ENCODE data around the gene EPHA1. TPM values are rescaled to one million over a fixed set of nuclear protein-coding genes. Genes with fewer than 3 reads are reported as not detected.

EPHA1 gene
- polyA plus RNA-seq, 12 donors = 1.5 to 15.4 (median 3.8) TPM; not detected in 2

DNA sequence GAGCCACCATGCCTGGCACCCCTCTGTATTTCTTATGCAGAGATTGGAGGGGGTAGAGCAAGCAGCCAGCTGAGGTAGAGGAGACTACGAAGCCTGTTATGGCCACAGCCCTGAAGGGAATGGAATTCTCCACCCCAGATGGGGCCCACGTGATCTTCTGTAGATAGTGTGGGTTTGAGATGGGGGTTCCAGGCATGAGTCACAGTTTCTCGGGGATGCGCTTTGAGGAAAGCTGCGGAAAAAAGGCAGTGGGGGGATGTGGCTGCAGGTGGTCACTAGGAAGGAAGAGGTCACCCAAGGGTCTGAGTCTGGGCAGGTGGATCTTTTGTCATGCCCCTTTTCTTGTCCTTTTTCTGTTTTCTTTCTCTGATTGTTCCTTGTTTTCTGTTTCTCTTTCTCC, 57.6 kb downstream of the EPHA1 start:
- no peak for DNase-seq

DNA sequence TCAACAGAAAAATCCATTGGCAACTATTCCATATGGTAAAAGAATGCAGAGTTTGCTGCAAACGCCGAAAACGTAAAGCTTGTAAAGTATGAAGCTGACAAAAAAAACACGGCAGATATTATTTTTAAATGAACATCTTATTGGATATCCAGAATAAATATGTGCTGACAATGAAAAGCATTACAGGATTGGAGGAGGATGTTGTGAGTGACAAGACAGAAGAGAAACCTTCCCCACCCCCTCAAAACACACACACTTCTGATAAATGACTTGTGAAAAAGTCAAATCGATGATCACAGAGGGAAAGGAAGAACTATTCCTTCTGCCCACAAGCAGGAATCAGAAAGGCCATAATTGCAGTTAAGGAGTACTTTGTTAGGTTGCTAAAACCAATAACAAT, 60.7 kb downstream of the EPHA1 start:
- no peak for DNase-seq

DNA sequence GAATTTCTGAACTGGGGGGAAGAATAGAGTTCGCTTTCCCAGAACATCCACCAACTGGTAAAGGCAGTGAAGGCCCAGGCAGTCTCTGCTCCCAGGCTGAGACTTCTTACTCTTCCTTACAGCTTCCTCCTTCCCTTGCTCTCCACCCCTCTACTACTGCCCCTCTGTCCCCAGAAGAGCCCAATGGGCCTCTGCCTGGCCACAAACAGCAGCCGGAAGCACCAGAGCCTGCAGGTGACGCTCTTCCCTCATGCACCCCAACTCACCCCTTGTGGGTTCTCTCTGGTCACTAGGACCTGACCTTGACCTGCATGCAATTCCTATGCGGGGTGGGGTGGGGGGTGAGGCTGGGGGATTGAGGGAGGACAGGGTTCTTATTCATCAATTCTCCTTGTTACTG, 62.6 kb downstream of the EPHA1 start:
- DNase-seq = no peak

DNA sequence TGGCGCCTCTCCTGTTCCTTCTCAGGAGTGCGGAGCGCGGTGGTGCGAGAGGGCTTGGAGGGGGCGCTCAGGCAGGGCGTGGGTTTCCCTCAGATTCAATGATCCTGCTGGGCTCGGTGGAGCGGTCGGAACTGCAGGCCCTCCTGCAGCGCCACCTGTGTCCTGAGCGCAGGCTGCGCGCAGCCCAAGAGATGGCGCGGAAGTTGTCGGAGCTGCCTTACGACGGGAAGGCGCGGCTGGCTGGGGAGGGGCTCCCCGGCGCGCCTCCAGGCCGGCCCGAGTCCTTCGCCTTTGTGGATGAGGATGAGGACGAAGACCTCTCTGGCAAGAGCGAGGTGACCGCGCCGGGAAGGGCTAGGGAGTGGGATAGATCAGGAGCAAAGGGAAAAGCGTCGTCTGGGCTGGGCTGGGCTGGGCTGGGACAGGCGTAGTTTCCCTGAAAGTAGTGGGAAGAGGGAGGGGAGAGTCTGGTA, 63.2 kb downstream of the EPHA1 start:
- DNase-seq = no peak

DNA sequence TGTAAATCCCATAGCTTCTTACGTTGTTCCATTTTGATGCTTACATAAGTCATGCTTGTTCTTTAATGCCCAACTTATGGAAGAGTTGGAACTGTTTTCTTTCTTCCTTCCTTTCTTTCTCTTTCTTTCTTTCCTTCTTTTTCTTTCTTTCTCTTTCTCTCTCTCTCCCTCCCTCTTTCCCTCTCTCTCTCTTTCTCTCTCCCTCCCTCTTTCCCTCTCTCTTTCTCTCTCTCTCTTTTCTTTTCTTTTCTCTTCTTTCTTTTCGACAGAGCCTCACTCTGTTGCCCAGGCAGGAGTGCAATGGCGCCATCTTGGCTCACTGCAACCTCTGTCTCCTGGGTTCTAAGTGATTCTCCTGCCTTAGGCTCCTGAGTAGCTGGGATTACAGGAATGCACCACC, 65.1 kb downstream of the EPHA1 start:
- no peak for DNase-seq

DNA sequence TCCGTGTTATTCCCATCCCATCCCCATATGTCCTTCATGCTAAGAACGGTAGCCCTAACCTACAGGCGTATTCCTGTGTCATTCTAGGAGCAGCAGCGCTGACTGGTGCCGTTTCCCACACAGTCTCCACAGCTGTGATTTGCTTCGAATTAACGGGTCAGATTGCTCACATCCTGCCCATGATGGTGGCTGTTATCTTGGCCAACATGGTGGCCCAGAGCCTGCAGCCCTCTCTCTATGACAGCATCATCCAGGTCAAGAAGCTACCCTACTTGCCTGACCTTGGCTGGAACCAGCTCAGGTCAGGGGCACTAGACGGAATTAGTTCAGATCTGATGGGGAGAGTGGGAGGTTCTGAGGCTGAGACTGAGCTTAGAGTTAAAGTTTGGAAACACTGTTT, 66.8 kb downstream of the EPHA1 start:
- DNase-seq = no peak

Other genes starting within 250 kb of the EPHA1 start
- gene TAS2R39, start 225.4 kb downstream of the EPHA1 start, polyA plus RNA-seq (ENCODE audit: insufficient read length in 12 of 12) = not detected
- not detected for gene TAS2R40, start 186.8 kb downstream of the EPHA1 start, polyA plus RNA-seq (ENCODE audit: insufficient read length in 12 of 12)
- 100 to 1,000 TPM in 2 of 12 donors, 10 to 100 TPM in 9, not detected in 1; 72.2 to 111 (median 84.4) TPM for gene GSTK1, start 145.4 kb downstream of the EPHA1 start, polyA plus RNA-seq (ENCODE audit: insufficient read length in 12 of 12)
- gene TMEM139, start 123.9 kb downstream of the EPHA1 start, polyA plus RNA-seq (ENCODE audit: insufficient read length in 12 of 12) = 1 to 10 TPM in 4 of 12 donors, under 1 TPM in 6, not detected in 2; 0.53 to 4.1 (median 0.98) TPM
- 10 to 100 TPM; 19.8 to 99.7 (median 24.2) TPM for gene CASP2, start 120.5 kb downstream of the EPHA1 start, polyA plus RNA-seq (ENCODE audit: insufficient read length in 12 of 12)
- gene CLCN1, start 92.7 kb downstream of the EPHA1 start, polyA plus RNA-seq (ENCODE audit: insufficient read length in 12 of 12) = 1 to 10 TPM in 6 of 12 donors, under 1 TPM in 4, not detected in 2; 0.36 to 4.5 (median 1.9) TPM
- 10 to 100 TPM in 1 of 12 donors, 1 to 10 TPM in 10, not detected in 1; 1.6 to 10.3 (median 2.1) TPM for gene FAM131B, start 46.1 kb downstream of the EPHA1 start, polyA plus RNA-seq (ENCODE audit: insufficient read length in 12 of 12)
- gene ZYX, start 27.5 kb downstream of the EPHA1 start, polyA plus RNA-seq (ENCODE audit: insufficient read length in 12 of 12) = 100 to 1,000 TPM in 11 of 12 donors, not detected in 1; 151 to 656 (median 188) TPM
- gene TAS2R60, start 34.6 kb upstream of the EPHA1 start, polyA plus RNA-seq (ENCODE audit: insufficient read length in 12 of 12) = not detected
- gene TAS2R41, start 69.0 kb upstream of the EPHA1 start, polyA plus RNA-seq (ENCODE audit: insufficient read length in 12 of 12) = not detected
- gene CTAGE15, start 162.9 kb upstream of the EPHA1 start, polyA plus RNA-seq (ENCODE audit: insufficient read length in 12 of 12) = 1 to 10 TPM in 2 of 12 donors, under 1 TPM in 4, not detected in 6; 0.12 to 8.3 (median 0.75) TPM
- 10 to 100 TPM in 8 of 12 donors, 1 to 10 TPM in 3, not detected in 1; 6.8 to 26.2 (median 13.3) TPM for gene TCAF2, start 212.1 kb upstream of the EPHA1 start, polyA plus RNA-seq (ENCODE audit: insufficient read length in 12 of 12)